ENCODE results near the gene ESRRB.

- no peak for TF ChIP-seq CTCF (IDR thresholded peaks at IDR 0.05; ENCODE audit: low read length)
- no peak for TF ChIP-seq EZH2 (IDR thresholded peaks at IDR 0.05; ENCODE audit: borderline replicate concordance, low read length)
Observed at GRCh38 chr14:76510181-76510580, 134.2 kb downstream of the ESRRB start.

Measured in OCI-LY1 (cell line).